ENCODE data around the gene PTPRK. TPM values are rescaled to one million over a fixed set of nuclear protein-coding genes. Genes with fewer than 3 reads are reported as not detected.

Gene PTPRK
- total and polyA plus RNA-seq, 2 experiments from 2014 or later = 26.9 to 56.4 TPM

- Histone ChIP-seq H3K4me2 (no peak overlapping the region), H2AFZ (no peak overlapping the region), H3K4me3 (no peak overlapping the region), H3K4me1 (ENCODE audit: insufficient read depth) (no peaks in the 10 kb centered on the region), H3K79me2 (replicated peaks; ENCODE audit: insufficient read depth) (no peaks in the 10 kb centered on the region), H4K20me1 (replicated peaks; ENCODE audit: insufficient read depth) (no peaks in the 10 kb centered on the region), H3F3A (replicated peaks; ENCODE audit: low read depth) (no peaks in the 10 kb centered on the region), H3K27me3 (ENCODE audit: insufficient read depth) (no peaks in the 10 kb centered on the region), H3K27ac (ENCODE audit: low read depth) (no peak overlapping the region), H3K9me2 (ENCODE audit: insufficient read depth) (no peaks in the 10 kb centered on the region), H3K36me3 (ENCODE audit: insufficient read depth) (no peaks in the 10 kb centered on the region; the same call in 1 of the 2 replicates)
- no peaks in the 10 kb centered on the region for H3K9me3 Mint-ChIP-seq
- no peak overlapping the region for H3K4me3 Mint-ChIP-seq
- peaks cover 4% of the 10 kb centered on the region; the same call in 2 of the 3 replicates for H3K4me1 Mint-ChIP-seq
- no peak for ATAC-seq
- H3K27me3 Mint-ChIP-seq (ENCODE audit: insufficient read depth, low read depth, poor library complexity) = no peaks in the 10 kb centered on the region
- no peaks in the 10 kb centered on the region for H3K36me3 Mint-ChIP-seq (ENCODE audit: low read depth)
- DNase-seq (ENCODE audit: low spot score) = no peak
- TF ChIP-seq CTCF (conservative IDR thresholded peaks at IDR 0.05; ENCODE audit: low read depth in 2 of 2) (no peak), NANOG (IDR thresholded peaks at IDR 0.05; ENCODE audit: borderline replicate concordance) (no peak), ZNF331 (CRISPR knock-in tag; IDR thresholded peaks at IDR 0.05; ENCODE audit: low read depth) (no peak), ZNF462 (CRISPR knock-in tag; IDR thresholded peaks at IDR 0.05) (no peak), STAT1 (IDR thresholded peaks at IDR 0.05; ENCODE audit: unreplicated experiment) (no peak), JUNB (IDR thresholded peaks at IDR 0.05; ENCODE audit: unreplicated experiment) (no peak)
- TF ChIP-seq, protein P1, sequence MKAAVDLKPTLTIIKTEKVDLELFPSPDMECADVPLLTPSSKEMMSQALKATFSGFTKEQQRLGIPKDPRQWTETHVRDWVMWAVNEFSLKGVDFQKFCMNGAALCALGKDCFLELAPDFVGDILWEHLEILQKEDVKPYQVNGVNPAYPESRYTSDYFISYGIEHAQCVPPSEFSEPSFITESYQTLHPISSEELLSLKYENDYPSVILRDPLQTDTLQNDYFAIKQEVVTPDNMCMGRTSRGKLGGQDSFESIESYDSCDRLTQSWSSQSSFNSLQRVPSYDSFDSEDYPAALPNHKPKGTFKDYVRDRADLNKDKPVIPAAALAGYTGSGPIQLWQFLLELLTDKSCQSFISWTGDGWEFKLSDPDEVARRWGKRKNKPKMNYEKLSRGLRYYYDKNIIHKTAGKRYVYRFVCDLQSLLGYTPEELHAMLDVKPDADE (IDR thresholded peaks at IDR 0.05) = no peak
- TF ChIP-seq, protein P2, sequence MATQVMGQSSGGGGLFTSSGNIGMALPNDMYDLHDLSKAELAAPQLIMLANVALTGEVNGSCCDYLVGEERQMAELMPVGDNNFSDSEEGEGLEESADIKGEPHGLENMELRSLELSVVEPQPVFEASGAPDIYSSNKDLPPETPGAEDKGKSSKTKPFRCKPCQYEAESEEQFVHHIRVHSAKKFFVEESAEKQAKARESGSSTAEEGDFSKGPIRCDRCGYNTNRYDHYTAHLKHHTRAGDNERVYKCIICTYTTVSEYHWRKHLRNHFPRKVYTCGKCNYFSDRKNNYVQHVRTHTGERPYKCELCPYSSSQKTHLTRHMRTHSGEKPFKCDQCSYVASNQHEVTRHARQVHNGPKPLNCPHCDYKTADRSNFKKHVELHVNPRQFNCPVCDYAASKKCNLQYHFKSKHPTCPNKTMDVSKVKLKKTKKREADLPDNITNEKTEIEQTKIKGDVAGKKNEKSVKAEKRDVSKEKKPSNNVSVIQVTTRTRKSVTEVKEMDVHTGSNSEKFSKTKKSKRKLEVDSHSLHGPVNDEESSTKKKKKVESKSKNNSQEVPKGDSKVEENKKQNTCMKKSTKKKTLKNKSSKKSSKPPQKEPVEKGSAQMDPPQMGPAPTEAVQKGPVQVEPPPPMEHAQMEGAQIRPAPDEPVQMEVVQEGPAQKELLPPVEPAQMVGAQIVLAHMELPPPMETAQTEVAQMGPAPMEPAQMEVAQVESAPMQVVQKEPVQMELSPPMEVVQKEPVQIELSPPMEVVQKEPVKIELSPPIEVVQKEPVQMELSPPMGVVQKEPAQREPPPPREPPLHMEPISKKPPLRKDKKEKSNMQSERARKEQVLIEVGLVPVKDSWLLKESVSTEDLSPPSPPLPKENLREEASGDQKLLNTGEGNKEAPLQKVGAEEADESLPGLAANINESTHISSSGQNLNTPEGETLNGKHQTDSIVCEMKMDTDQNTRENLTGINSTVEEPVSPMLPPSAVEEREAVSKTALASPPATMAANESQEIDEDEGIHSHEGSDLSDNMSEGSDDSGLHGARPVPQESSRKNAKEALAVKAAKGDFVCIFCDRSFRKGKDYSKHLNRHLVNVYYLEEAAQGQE (IDR thresholded peaks at IDR 0.05; ENCODE audit: unreplicated experiment) = no peak
- H3K27ac Mint-ChIP-seq = no peak overlapping the region
Measured at GRCh38 chr6:128076843-128077242, 443.6 kb downstream of the PTPRK start.
